Thoracic aorta (tissue), 2 donors: ENCODE data around the gene RBM26. TPM values are rescaled to one million over a fixed set of nuclear protein-coding genes. Genes with fewer than 3 reads are reported as not detected.

ENCODE experiments used
- ATAC-seq: fragments of 150-250 bp; one replicate; pipeline ENCODE4 v1.8.0; 2017; ENCODE audit warnings: low read depth; ENCODE audit not compliant: insufficient number of reproducible peaks, low FRiP score
- DNase-seq: peaks from one replicate; pipeline ENCODE4 v3.0.0-alpha.2; 2020; ENCODE audit warnings: low spot score
- H3K27ac ChIP-seq, 2 donors: fragments of 200-600 bp; sonication (generic); 1 replicate in 1 of 2; 2 replicates in 1 of 2; pipeline ENCODE4 v1.5.1; 2016; ENCODE audit warnings: mild to moderate bottlenecking in 2 of 2, moderate library complexity in 2 of 2
- H3K27me3 ChIP-seq: fragments of 200-600 bp; sonication (generic); replicated peaks from 2 replicates; pipeline ENCODE4 v1.6.0; 2016; ENCODE audit warnings: mild to moderate bottlenecking; ENCODE audit not compliant: insufficient read depth
- H3K36me3 ChIP-seq: fragments of 200-600 bp; sonication (generic); one replicate; pipeline ENCODE4 v1.5.1; 2016
- H3K4me1 ChIP-seq, 2 donors: fragments of 200-600 bp; sonication (generic); 1 replicate in 1 of 2; 2 replicates in 1 of 2; pipeline versions ENCODE4 v1.5.1 to v1.6.0; 2016; ENCODE audit warnings: low read depth in 2 of 2, mild to moderate bottlenecking in 1 of 2; ENCODE audit not compliant: control insufficient read depth in 1 of 2
- H3K4me3 ChIP-seq: fragments of 200-600 bp; sonication (generic); 2 replicates; pipeline ENCODE4 v1.5.1; 2016; ENCODE audit warnings: mild to moderate bottlenecking
- H3K9me3 ChIP-seq: fragments of 200-600 bp; sonication (generic); 2 replicates; pipeline ENCODE4 v1.5.1; 2016
- CTCF ChIP-seq: fragments of 200-600 bp; sonication (generic); IDR thresholded peaks from one replicate; pipeline ENCODE4 v1.5.1; 2019; ENCODE audit warnings: antibody characterized with exemption
- total RNA-seq, 2 donors: library from RNA; depleted of rRNA; stranded (reverse); fragments of >200 nt; gene quantifications; one replicate each; pipeline versions ENCODE4 v1.1.0 to v1.2.3, GENCODE V29; 2016

RBM26 gene
- total RNA-seq, 2 donors from 2014 or later = 30.9 to 55.4 TPM

- TF ChIP-seq CTCF = no peak
- H3K9me3 ChIP-seq = no peaks in the 10 kb centered on the region
- no peaks in the 10 kb centered on the region for H3K4me1 ChIP-seq
- ATAC-seq = no peak
- H3K4me3 ChIP-seq = no peak overlapping the region
- H3K27ac ChIP-seq = no peak overlapping the region
- peaks cover 38% of the 10 kb centered on the region for H3K36me3 ChIP-seq
- DNase-seq = no peak
- H3K27me3 ChIP-seq = no peaks in the 10 kb centered on the region
Observed at GRCh38 chr13:79336966-79337365, 69.1 kb downstream of the RBM26 start.

GRCh38 chr13:79328510-79328909 lies 77.5 kb downstream of the RBM26 start:
- peaks cover 8% of the 10 kb centered on the region for H3K36me3 ChIP-seq
- ATAC-seq (no peak), DNase-seq (no peak)
- H3K27ac ChIP-seq = no peak overlapping the region
- no peaks in the 10 kb centered on the region for H3K27me3 ChIP-seq
- no peak for TF ChIP-seq CTCF
- H3K9me3 ChIP-seq = no peaks in the 10 kb centered on the region
- no peak overlapping the region for H3K4me3 ChIP-seq
- no peaks in the 10 kb centered on the region for H3K4me1 ChIP-seq

GRCh38 chr13:79320433-79320832 lies 85.6 kb downstream of the RBM26 start:
- Histone ChIP-seq H3K4me3 (no peak overlapping the region), H3K9me3 (no peaks in the 10 kb centered on the region), H3K36me3 (peaks cover 4% of the 10 kb centered on the region), H3K27ac (no peak overlapping the region), H3K4me1 (no peaks in the 10 kb centered on the region), H3K27me3 (no peaks in the 10 kb centered on the region)
- no peak for ATAC-seq
- no peak for DNase-seq
- no peak for TF ChIP-seq CTCF

GRCh38 chr13:79318664-79319063 lies 87.4 kb downstream of the RBM26 start:
- Histone ChIP-seq H3K36me3 (peaks cover 4% of the 10 kb centered on the region), H3K9me3 (no peaks in the 10 kb centered on the region)
- ATAC-seq = no peak

GRCh38 chr13:79317856-79318255 lies 88.2 kb downstream of the RBM26 start:
- DNase-seq = no peak
- ATAC-seq = no peak
- Histone ChIP-seq H3K36me3 (peaks cover 4% of the 10 kb centered on the region), H3K27ac (no peak overlapping the region), H3K27me3 (no peaks in the 10 kb centered on the region), H3K4me3 (no peak overlapping the region), H3K9me3 (no peaks in the 10 kb centered on the region), H3K4me1 (no peaks in the 10 kb centered on the region)
- no peak for TF ChIP-seq CTCF

More at GRCh38 chr13:79318664-79319063, 87.4 kb downstream of the RBM26 start:
- Histone ChIP-seq H3K4me3 (no peak overlapping the region), H3K27ac (no peak overlapping the region), H3K4me1 (no peaks in the 10 kb centered on the region), H3K27me3 (no peaks in the 10 kb centered on the region)
- TF ChIP-seq CTCF = no peak
- DNase-seq = no peak
